ENCODE measurements around the gene RAD54L2. TPM values are rescaled to one million over a fixed set of nuclear protein-coding genes. Genes with fewer than 3 reads are reported as not detected.

RAD54L2 gene
- total RNA-seq, 2 donors from 2014 or later, result 17.9 to 27.4 TPM

GRCh38 chr3:51580418-51580817, 41.9 kb downstream of the RAD54L2 start:
- Mint-ChIP-seq H3K36me3 (no peaks in the 10 kb centered on the region), H3K27ac (no peak overlapping the region), H3K9me3 (no peaks in the 10 kb centered on the region)
- no peak for DNase-seq (ENCODE audit: low spot score in 2 of 2)
- no peak for ATAC-seq

- H3K27ac Mint-ChIP-seq, result no peak overlapping the region
- H3K36me3 Mint-ChIP-seq, result no peaks in the 10 kb centered on the region
- no peaks in the 10 kb centered on the region for H3K9me3 Mint-ChIP-seq
- ATAC-seq, result no peak
- DNase-seq (ENCODE audit: low spot score in 2 of 2), result no peak
These were observed 43.0 kb downstream of the RAD54L2 start for GRCh38 chr3:51581524-51581923.

- no peaks in the 10 kb centered on the region for H3K9me3 Mint-ChIP-seq
- no peaks in the 10 kb centered on the region for H3K36me3 Mint-ChIP-seq
- H3K27ac Mint-ChIP-seq, result no peak overlapping the region
- DNase-seq (ENCODE audit: low spot score in 2 of 2), result no peak
- no peak for ATAC-seq
These were observed 46.7 kb downstream of the RAD54L2 start for GRCh38 chr3:51585197-51585596.

GRCh38 chr3:51585871-51586270, 47.4 kb downstream of the RAD54L2 start:
- Mint-ChIP-seq H3K27ac (no peak overlapping the region), H3K9me3 (no peaks in the 10 kb centered on the region), H3K36me3 (no peaks in the 10 kb centered on the region)
- ATAC-seq (no peak), DNase-seq (ENCODE audit: low spot score in 2 of 2) (no peak)

Other genes starting within 250 kb of the RAD54L2 start
- 100 to 1,000 TPM in 1 of 2 donors, 10 to 100 TPM in 1; 93.6 to 109 TPM for gene MANF, start 153.4 kb upstream of the RAD54L2 start, total RNA-seq
- 10 to 100 TPM; 12.6 to 22.9 TPM for gene RBM15B, start 147.4 kb upstream of the RAD54L2 start, total RNA-seq
- gene DCAF1, start 38.7 kb upstream of the RAD54L2 start, total RNA-seq, result 10 to 100 TPM; 34.9 to 48.1 TPM
- gene TEX264, start 132.5 kb downstream of the RAD54L2 start, total RNA-seq, result 10 to 100 TPM; 25.7 to 44.0 TPM
- under 1 TPM; 0.16 to 0.54 TPM for gene GRM2, start 168.3 kb downstream of the RAD54L2 start, total RNA-seq
- not detected for gene IQCF6, start 240.5 kb downstream of the RAD54L2 start, total RNA-seq